HG02678 (cell line): ENCODE results near the gene MYO3B.
"Not testable (repeated sequence)": the region's sequence is repeated elsewhere in the genome, so short reads cannot be mapped to it uniquely, and the experiment has no call there.

Experiments used
- ATAC-seq: cut with Tn5 transposase; IDR thresholded peaks from one replicate; pipeline ENCODE4 v1.9.1; 2021; ENCODE audit warnings: mild to moderate bottlenecking, moderate library complexity; ENCODE audit not compliant: unreplicated experiment

Gene MYO3B

GRCh38 chr2:170401187-170401586, 223.2 kb downstream of the MYO3B start:
- ATAC-seq, result no peak

GRCh38 chr2:170404846-170405245, 226.9 kb downstream of the MYO3B start:
- peak; percentile 48 for ATAC-seq

GRCh38 chr2:170405326-170405725, 227.4 kb downstream of the MYO3B start:
- no peak for ATAC-seq

GRCh38 chr2:170408461-170409163, 230.7 kb downstream of the MYO3B start:
- no peak for ATAC-seq

- ATAC-seq, result no peak
Measured at GRCh38 chr2:170409164-170409535, 231.2 kb downstream of the MYO3B start.

- ATAC-seq, result no peak
Measured at GRCh38 chr2:170411660-170412059, 233.7 kb downstream of the MYO3B start.

- no peak for ATAC-seq
Measured at GRCh38 chr2:170420961-170421687, 243.2 kb downstream of the MYO3B start.

- no peak for ATAC-seq
Measured at GRCh38 chr2:170423919-170424318, 246.0 kb downstream of the MYO3B start.

- ATAC-seq, result no peak
Measured at GRCh38 chr2:170425281-170425751, 247.4 kb downstream of the MYO3B start.

GRCh38 chr2:170428868-170429267, 250.9 kb downstream of the MYO3B start:
- ATAC-seq, result no peak

GRCh38 chr2:170432823-170433222, 254.9 kb downstream of the MYO3B start:
- no peak for ATAC-seq

- no peak for ATAC-seq
Measured at GRCh38 chr2:170433448-170433847, 255.5 kb downstream of the MYO3B start.

GRCh38 chr2:170434396-170434795, 256.4 kb downstream of the MYO3B start:
- not testable (repeated sequence) for ATAC-seq

- no peak for ATAC-seq
Measured at GRCh38 chr2:170434900-170435621, 257.1 kb downstream of the MYO3B start.

GRCh38 chr2:170436077-170436943, 258.4 kb downstream of the MYO3B start:
- ATAC-seq, result no peak

- no peak for ATAC-seq
Measured at GRCh38 chr2:170446078-170446477, 268.1 kb downstream of the MYO3B start.

GRCh38 chr2:170449034-170449433, 271.1 kb downstream of the MYO3B start:
- no peak for ATAC-seq

GRCh38 chr2:170454471-170455372, 276.8 kb downstream of the MYO3B start:
- ATAC-seq, result no peak

GRCh38 chr2:170455617-170456426, 277.9 kb downstream of the MYO3B start:
- no peak for ATAC-seq
